WTC11 (cell line): ENCODE measurements around the gene RPA3. TPM values are rescaled to one million over a fixed set of nuclear protein-coding genes. Genes with fewer than 3 reads are reported as not detected.

ENCODE experiments used
- ATAC-seq: fragments of 200-7000 bp; cut with Tn5 transposase; 2 replicates; pipeline ENCODE4 v1.10.0; 2021; ENCODE audit warnings: mild to moderate bottlenecking, moderate library complexity
- CTCF ChIA-PET: fragments of 300-600 bp; sonication (Branson Sonifier 250); formaldehyde crosslinking; loops from one replicate; lab custom pipeline; 2021; ENCODE audit warnings: antibody characterized with exemption; lab: Charles Lee
- POLR2A ChIA-PET: fragments of 350-600 bp; sonication (Branson Sonifier 250); formaldehyde crosslinking; loops from one replicate; lab custom pipeline; 2021; ENCODE audit warnings: antibody characterized with exemption; lab: Charles Lee
- DNase-seq: peaks from one replicate; pipeline ENCODE4 v3.0.0; 2021; ENCODE audit warnings: low spot score
- H3K27ac Mint-ChIP-seq: 2 replicates; pipeline ENCODE4 v1.8.0; 2021; ENCODE audit warnings: mixed read lengths
- H3K27me3 Mint-ChIP-seq: 2 replicates; pipeline ENCODE4 v1.8.0; 2021; ENCODE audit warnings: low read depth, mild to moderate bottlenecking, moderate library complexity, mixed read lengths
- H3K36me3 Mint-ChIP-seq: 2 replicates; pipeline ENCODE4 v1.8.0; 2021; ENCODE audit warnings: mixed read lengths
- H3K4me1 Mint-ChIP-seq: 2 replicates; pipeline ENCODE4 v1.8.0; 2022; ENCODE audit warnings: mixed read lengths
- H3K4me3 Mint-ChIP-seq: 2 replicates; pipeline ENCODE4 v1.8.0; 2021; ENCODE audit warnings: mild to moderate bottlenecking, moderate library complexity, mixed read lengths
- H3K9me3 Mint-ChIP-seq: 2 replicates; pipeline ENCODE4 v1.8.0; 2021; ENCODE audit warnings: mixed read lengths
- ARID4B ChIP-seq: sonication (generic); formaldehyde crosslinking; IDR thresholded peaks from 2 replicates; pipeline ENCODE4 v1.8.0; 2023; ENCODE audit warnings: missing genetic modification reagents, mild to moderate bottlenecking, borderline replicate concordance
- CDX4 ChIP-seq: fragments of 250-450 bp; sonication (Bioruptor Pico); IDR thresholded peaks from 2 replicates; pipeline ENCODE4 v1.9.0; 2021; ENCODE audit warnings: moderate library complexity, mild to moderate bottlenecking, inconsistent platforms, borderline replicate concordance
- ELF4 ChIP-seq: sonication (generic); formaldehyde crosslinking; IDR thresholded peaks from 2 replicates; pipeline ENCODE4 v1.8.1; 2022; ENCODE audit warnings: low read depth, mild to moderate bottlenecking, moderate library complexity, missing genetic modification reagents
- ETV6 ChIP-seq: sonication (generic); formaldehyde crosslinking; IDR thresholded peaks from 2 replicates; pipeline ENCODE4 v1.8.1; 2022; ENCODE audit warnings: mild to moderate bottlenecking, missing genetic modification reagents
- GABPB1 ChIP-seq: sonication (generic); formaldehyde crosslinking; IDR thresholded peaks from 2 replicates; pipeline ENCODE4 v1.8.1; 2023; ENCODE audit warnings: mild to moderate bottlenecking, missing genetic modification reagents
- PRDM15 ChIP-seq: sonication (generic); formaldehyde crosslinking; IDR thresholded peaks from 2 replicates; pipeline ENCODE4 v1.8.0; 2022; ENCODE audit warnings: missing genetic modification reagents
- TCF7 ChIP-seq: sonication (generic); formaldehyde crosslinking; IDR thresholded peaks from 2 replicates; pipeline ENCODE4 v1.8.0; 2022; ENCODE audit warnings: mild to moderate bottlenecking, low read depth, missing genetic modification reagents, moderate library complexity
- TEAD4 ChIP-seq: sonication (generic); formaldehyde crosslinking; IDR thresholded peaks from 2 replicates; pipeline ENCODE4 v1.8.0; 2022; ENCODE audit warnings: mild to moderate bottlenecking, missing genetic modification reagents
- TP53 ChIP-seq: sonication (generic); formaldehyde crosslinking; IDR thresholded peaks from 2 replicates; pipeline ENCODE4 v1.8.1; 2023; ENCODE audit warnings: mild to moderate bottlenecking, missing genetic modification reagents
- ZNF425 ChIP-seq: fragments of 250-450 bp; sonication (Bioruptor Pico); conservative IDR thresholded peaks from 2 replicates; pipeline ENCODE4 v1.9.0; 2021; ENCODE audit warnings: mild to moderate bottlenecking
- total RNA-seq: library from RNA; stranded (reverse); gene quantifications from 3 replicates; pipeline ENCODE4 v1.2.3, GENCODE V29; 2021
- TF ChIP-seq, protein P1 (sequence below): sonication (generic); formaldehyde crosslinking; IDR thresholded peaks from 2 replicates; pipeline ENCODE4 v1.8.1; 2023; ENCODE audit warnings: mild to moderate bottlenecking, missing genetic modification reagents
- TF ChIP-seq, protein P2 (sequence below): sonication (generic); formaldehyde crosslinking; IDR thresholded peaks from 2 replicates; pipeline ENCODE4 v1.8.0; 2022; ENCODE audit warnings: mild to moderate bottlenecking, missing genetic modification reagents
- TF ChIP-seq, protein P3 (sequence below): fragments of 250-450 bp; sonication (Bioruptor Pico); IDR thresholded peaks from 2 replicates; pipeline ENCODE4 v1.8.0; 2021; ENCODE audit warnings: mild to moderate bottlenecking

The RPA3 gene
- total RNA-seq, 1 experiment from 2014 or later: 97.8 TPM

DNA sequence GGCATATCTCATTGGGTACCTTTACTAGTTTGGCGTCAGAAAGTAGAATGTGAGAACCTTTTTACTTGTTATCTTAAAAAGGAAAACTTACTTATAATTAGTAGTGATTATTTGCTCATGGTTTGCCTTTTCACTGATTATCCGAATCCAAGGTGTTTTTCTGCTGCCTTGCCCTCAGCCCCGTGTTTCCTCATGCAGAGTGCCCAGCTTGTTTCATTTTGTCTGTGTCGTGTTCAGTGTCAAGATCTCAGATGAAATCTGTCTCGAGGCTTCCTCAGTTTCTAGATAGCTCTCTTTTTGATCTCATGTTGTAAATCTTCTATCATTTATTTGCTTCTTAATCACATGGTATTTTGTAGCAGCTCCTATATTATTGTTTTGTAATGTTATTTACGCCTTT, 30.1 kb downstream of the RPA3 start:
- CTCF ChIA-PET: no interaction called here
- no peak for DNase-seq
- Mint-ChIP-seq H3K36me3 (no peaks in the 10 kb centered on the region), H3K4me3 (no peak overlapping the region), H3K9me3 (no peaks in the 10 kb centered on the region), H3K4me1 (0 out of 2 replicates have a peak, but pooled peaks cover 6% of the 10 kb centered on the region), H3K27me3 (no peaks in the 10 kb centered on the region; the same call in 1 of the 2 replicates), H3K27ac (no peak overlapping the region)
- TF ChIP-seq ELF4 (CRISPR knock-in tag): no peak
- no peak for TF ChIP-seq TCF7 (CRISPR knock-in tag)
- TF ChIP-seq GABPB1 (CRISPR knock-in tag): no peak
- TF ChIP-seq ETV6 (CRISPR knock-in tag): no peak
- TF ChIP-seq PRDM15 (CRISPR knock-in tag): no peak
- TF ChIP-seq, protein P1, sequence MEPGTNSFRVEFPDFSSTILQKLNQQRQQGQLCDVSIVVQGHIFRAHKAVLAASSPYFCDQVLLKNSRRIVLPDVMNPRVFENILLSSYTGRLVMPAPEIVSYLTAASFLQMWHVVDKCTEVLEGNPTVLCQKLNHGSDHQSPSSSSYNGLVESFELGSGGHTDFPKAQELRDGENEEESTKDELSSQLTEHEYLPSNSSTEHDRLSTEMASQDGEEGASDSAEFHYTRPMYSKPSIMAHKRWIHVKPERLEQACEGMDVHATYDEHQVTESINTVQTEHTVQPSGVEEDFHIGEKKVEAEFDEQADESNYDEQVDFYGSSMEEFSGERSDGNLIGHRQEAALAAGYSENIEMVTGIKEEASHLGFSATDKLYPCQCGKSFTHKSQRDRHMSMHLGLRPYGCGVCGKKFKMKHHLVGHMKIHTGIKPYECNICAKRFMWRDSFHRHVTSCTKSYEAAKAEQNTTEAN (CRISPR knock-in tag): no peak
- TF ChIP-seq CDX4 (CRISPR knock-in tag): no peak
- TF ChIP-seq ARID4B (CRISPR knock-in tag): no peak
- no peak for TF ChIP-seq TP53 (CRISPR knock-in tag)
- no peak for ATAC-seq
- POLR2A ChIA-PET: interaction anchor here (0.6 kb wide), 1 partner anchor 367 kb away, joined by 3 read pairs; no protein-coding TSS in a partner anchor

DNA sequence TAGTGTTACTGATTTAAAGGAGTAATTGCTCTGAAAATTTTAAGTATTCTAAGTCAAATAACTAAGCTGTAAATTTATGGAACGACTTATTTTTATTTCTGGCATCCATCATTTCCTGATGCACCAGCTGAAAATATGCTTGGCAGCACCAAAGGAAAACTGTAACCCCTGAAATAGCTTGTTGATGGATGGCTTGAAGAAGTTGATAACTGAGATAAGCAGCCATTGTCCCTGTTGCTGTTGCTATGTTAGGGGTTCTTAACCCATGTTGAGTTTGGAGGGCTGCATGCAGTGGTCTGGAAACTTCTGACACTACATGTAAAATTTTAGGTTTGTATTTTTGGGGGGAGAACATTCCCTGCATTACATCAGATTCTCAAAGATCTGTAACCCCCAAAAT, 30.6 kb downstream of the RPA3 start:
- peaks cover 10% of the 10 kb centered on the region for H3K4me1 Mint-ChIP-seq
- CTCF ChIA-PET: no interaction called here
- POLR2A ChIA-PET: interaction anchor here (0.6 kb wide), 1 partner anchor 368 kb away, joined by 3 read pairs; no protein-coding TSS in a partner anchor
- H3K27ac Mint-ChIP-seq: no peak overlapping the region
- H3K36me3 Mint-ChIP-seq: no peaks in the 10 kb centered on the region
- H3K4me3 Mint-ChIP-seq: no peak overlapping the region
- H3K9me3 Mint-ChIP-seq: no peaks in the 10 kb centered on the region
- DNase-seq (no peak), ATAC-seq (no peak)
- H3K27me3 Mint-ChIP-seq: no peaks in the 10 kb centered on the region; the same call in 1 of the 2 replicates
- no peak for TF ChIP-seq PRDM15 (CRISPR knock-in tag)
- TF ChIP-seq, protein P2, sequence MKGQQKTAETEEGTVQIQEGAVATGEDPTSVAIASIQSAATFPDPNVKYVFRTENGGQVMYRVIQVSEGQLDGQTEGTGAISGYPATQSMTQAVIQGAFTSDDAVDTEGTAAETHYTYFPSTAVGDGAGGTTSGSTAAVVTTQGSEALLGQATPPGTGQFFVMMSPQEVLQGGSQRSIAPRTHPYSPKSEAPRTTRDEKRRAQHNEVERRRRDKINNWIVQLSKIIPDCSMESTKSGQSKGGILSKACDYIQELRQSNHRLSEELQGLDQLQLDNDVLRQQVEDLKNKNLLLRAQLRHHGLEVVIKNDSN: no peak
- TF ChIP-seq, protein P3, sequence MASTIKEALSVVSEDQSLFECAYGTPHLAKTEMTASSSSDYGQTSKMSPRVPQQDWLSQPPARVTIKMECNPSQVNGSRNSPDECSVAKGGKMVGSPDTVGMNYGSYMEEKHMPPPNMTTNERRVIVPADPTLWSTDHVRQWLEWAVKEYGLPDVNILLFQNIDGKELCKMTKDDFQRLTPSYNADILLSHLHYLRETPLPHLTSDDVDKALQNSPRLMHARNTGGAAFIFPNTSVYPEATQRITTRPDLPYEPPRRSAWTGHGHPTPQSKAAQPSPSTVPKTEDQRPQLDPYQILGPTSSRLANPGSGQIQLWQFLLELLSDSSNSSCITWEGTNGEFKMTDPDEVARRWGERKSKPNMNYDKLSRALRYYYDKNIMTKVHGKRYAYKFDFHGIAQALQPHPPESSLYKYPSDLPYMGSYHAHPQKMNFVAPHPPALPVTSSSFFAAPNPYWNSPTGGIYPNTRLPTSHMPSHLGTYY (CRISPR knock-in tag): no peak
- TF ChIP-seq TEAD4 (CRISPR knock-in tag): no peak
- TF ChIP-seq CDX4 (CRISPR knock-in tag): no peak
- no peak for TF ChIP-seq ZNF425 (CRISPR knock-in tag)
